CD4-positive, alpha-beta T cell treated with Interleukin-21 for 1 hour (primary cell): Measurements from ENCODE around the gene CTSL.

ENCODE experiments used
- DNase-seq: peaks from one replicate; pipeline ENCODE4 v3.0.0-alpha.2; 2020

The CTSL gene

GRCh38 chr9:87763286-87763685 lies 37.4 kb downstream of the CTSL start:
- no peak for DNase-seq

- DNase-seq, result no peak
Observed at GRCh38 chr9:87765521-87765920, 39.6 kb downstream of the CTSL start.

GRCh38 chr9:87766697-87767096 lies 40.8 kb downstream of the CTSL start:
- no peak for DNase-seq

GRCh38 chr9:87770616-87771315 lies 44.8 kb downstream of the CTSL start:
- no peak for DNase-seq

- DNase-seq, result no peak
Observed at GRCh38 chr9:87771316-87772006, 45.5 kb downstream of the CTSL start.

GRCh38 chr9:87776481-87777379 lies 50.8 kb downstream of the CTSL start:
- no peak for DNase-seq

GRCh38 chr9:87778996-87779395 lies 53.1 kb downstream of the CTSL start:
- no peak for DNase-seq
